Measurements from ENCODE around the gene SBF2.

DNA sequence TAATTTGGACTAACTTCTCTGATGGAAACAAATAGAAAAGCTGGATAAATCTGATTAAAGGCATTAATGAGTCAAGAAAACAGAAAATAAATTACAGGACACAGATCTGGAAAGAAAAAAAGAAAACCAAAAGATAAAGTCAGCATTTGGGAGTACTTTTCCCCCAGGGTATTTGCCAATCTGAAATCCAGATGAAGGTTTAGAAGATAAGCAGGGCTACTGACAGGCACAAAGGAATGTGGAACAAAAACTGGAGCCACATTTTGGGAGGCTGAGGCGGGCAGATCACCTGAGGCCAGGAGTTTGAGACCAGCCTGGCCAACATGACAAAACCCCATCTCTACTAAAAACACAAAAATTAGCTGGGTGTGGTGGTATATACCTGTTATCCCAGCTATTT is 57.2 kb downstream of the SBF2 start:
- TF ChIP-seq GATA2 (IDR thresholded peaks at IDR 0.05; ENCODE audit: low read depth, low read length), result no peak
- no peak for TF ChIP-seq GATA3 (IDR thresholded peaks at IDR 0.05; ENCODE audit: low read depth, low read length)

Measured in SH-SY5Y (cell line).